Measurements from ENCODE around the gene OAF.

OAF gene

DNA sequence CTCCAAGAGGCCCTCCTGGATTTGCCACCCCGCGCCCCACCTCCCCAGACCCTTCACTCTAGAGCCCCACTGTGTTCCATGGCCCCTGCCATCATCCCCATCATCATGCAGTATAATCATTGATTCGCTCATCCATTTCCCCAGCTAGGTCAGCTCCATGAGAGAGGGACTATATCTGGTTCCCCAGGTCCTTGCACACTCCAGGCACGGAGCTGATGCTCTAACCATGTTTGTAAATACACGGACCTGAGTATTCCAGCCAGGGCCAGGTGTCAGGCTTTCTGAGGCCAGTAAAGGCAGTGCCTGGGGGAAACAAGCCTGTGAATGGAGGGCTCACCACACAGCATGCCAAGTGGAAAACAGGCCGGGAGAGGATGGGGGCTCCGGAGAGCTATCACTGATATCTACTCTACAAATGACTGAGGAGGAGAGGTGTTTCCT, 27.1 kb upstream of the OAF start:
- DNase-seq (ENCODE audit: low read depth in 2 of 2): no peak

DNA sequence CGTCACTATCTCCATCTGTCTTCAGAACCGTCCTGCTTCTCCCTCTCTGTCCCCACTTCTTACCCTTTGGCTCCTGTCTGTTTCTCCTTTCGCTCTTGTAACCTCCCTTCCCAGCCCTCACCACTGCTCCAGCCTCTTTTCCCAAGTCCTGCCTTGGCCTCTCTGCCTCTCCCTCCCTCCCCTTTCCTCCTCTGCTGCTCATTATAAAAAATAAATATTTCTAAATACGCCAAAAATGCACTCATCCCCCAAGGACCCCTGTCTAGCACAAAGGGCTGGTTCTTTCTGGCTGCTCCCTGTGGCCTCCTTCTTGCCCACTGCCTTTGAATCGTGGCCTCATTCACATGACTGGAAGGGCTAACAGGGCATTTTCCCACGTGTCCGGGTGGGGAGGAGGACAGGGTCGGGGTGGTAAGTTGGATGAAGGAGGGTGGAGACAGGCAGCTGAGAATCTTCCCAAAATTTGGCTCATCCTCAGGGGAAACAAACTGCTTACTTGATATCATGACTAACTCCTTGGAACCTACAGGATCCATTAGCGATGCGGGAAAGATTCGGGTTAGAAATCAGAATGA, 26.4 kb upstream of the OAF start:
- DNase-seq (ENCODE audit: low read depth in 2 of 2): no peak

DNA sequence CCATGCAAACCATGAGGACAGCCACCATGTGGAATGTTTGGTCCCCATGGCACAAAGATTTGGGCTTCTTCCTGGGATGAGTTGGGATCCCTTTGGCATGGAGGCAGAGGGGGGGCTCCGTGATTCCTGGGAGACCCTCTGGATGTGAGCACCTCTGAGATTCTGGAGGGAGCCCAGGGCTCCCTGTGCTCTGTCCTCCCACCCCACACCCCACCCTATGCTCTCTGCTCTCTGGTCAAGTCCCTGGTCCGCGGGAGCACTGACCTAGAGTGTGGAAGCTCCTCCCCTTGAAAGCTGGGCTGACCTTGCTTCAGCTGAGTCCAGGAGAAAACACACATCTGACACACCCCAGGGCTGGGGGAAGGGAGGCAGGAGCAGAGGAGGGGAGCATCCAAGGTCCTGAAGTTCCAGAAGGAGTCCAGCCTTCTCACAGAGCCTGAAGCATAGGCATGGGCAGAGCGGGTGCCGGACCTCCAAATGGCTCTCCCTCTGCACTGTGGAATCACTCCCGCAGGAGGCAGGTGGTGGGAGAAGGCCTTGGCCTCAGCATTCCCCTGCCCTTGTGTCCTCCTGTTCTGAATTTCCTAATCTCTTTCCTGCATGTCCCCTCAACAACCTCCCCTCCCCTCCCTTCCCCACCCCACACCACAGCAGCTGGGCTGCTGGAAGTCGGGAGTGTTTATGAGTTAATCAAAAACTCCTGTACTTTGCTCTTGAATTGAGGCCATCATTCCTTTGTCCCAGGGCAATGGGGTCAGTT, 25.7 kb upstream of the OAF start:
- no peak for DNase-seq (ENCODE audit: low read depth in 2 of 2)

- DNase-seq (ENCODE audit: low read depth in 2 of 2): no peak
Measured at GRCh38 chr11:120185706-120186455, 25.0 kb upstream of the OAF start.

- no peak for DNase-seq (ENCODE audit: low read depth in 2 of 2)
Measured at GRCh38 chr11:120186456-120186773, 24.4 kb upstream of the OAF start.

- DNase-seq (ENCODE audit: low read depth in 2 of 2): peak in 1 of 2 donors; percentile 10
Measured at GRCh38 chr11:120186774-120187591, 23.8 kb upstream of the OAF start.

GRCh38 chr11:120188371-120188770, 22.5 kb upstream of the OAF start:
- DNase-seq (ENCODE audit: low read depth in 2 of 2): no peak

DNA sequence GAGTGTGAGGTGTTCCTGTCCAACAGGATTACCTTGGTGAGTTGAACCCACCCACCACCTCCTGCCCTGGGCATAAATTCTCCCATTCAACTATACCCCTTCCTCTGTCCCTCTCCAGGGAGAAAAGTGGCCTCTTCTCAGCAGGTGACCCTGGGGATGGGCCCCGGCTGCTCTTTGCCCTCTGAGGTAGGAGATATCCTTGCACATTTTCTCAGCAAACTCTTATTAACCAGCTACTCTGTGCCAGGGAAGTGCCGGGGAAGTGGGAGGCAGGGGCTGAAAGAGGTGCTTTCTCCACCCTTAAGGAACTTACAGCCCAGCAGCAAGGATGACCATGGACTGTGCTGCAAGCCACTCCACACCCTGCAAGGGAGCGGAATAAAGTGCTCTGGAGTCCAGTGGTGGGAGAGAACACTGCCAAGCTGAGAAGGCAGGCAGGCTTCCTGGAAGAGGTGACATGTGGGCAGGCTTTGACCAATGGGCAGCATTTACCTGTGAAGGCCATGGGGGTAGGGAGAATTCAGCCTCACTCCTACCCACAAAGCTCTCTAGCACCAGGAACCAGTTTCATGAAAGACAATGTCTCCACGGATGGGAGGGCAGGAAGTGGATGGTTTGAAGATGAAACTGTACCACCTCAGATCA, 21.9 kb upstream of the OAF start:
- no peak for DNase-seq (ENCODE audit: low read depth in 2 of 2)

DNA sequence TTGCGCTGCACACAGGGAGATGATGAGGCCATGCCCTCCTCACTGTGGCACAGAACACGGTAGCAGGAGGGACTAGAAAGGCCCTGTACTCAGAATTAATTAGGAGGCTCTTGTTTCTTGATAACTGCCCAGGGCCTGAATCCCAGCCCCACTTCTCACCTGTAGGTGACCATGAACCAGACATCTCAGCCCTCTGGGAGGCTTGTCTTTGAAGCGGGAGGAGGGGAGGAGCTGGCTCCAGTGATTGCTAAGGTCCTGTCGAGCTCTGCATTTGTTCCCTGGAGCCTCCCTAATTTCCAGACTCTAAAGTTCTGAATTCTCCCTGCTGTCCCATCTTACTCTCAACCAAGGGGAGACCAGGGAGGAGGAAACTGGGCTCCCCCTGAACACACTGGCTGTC, 19.8 kb upstream of the OAF start:
- DNase-seq (ENCODE audit: low read depth in 2 of 2): no peak

- no peak for DNase-seq (ENCODE audit: low read depth in 2 of 2)
Measured at GRCh38 chr11:120192831-120193625, 17.8 kb upstream of the OAF start.

- no peak for DNase-seq (ENCODE audit: low read depth in 2 of 2)
Measured at GRCh38 chr11:120194166-120194565, 16.7 kb upstream of the OAF start.

DNA sequence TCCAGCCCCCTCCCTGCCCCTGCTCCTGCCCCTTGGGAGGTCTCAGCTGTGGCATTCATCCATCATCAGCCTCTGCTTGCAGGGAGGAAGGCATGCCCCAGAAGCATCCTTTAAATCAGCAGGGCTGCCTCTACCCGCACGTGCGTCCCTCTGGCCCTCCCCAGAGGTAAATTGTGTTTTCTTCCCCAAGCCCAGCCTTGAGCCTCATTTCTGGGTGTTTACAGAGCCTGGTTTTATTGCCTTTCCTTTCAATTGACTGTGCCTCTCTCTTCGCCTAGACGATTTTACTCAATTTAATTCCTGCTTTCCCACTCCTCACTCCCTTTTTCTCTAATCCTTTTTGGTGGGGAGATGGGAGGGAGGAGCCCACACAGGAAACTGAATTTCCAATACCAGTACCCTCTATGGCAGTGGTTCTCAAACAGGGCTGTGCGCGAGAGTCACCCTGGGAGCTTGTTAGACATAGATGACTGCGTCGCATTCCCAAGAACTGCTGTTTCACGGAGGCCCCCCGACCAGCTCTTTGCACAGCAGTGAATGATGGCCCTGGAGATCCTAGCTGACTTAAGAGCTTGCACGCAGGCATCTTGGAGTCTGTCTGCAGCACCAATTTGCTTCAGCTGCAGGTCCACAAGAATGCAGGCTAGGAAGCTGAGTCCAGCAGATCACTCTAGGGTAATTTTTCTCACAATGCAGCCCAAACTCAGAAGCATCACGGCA, 15.1 kb upstream of the OAF start:
- DNase-seq (ENCODE audit: low read depth in 2 of 2): no peak

DNA sequence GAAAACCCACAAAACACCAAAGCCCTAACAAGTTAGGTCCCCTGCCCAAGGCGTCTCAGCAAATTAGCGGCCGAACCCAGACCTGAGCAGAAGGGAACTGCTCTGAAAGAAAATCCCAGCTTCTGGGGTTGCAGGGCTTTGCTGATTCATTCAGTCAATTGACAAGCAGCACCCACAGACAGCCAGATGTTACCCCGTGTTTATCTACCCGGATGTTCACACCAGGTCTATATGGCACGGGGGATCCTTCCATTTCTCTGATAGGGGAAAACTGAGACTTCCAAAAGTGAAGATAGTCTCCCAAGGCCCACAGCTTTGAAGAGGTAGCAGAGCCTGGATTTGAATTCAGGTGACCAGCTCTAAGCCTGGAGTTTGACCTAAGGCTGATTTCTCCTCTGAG, 14.0 kb upstream of the OAF start:
- no peak for DNase-seq (ENCODE audit: low read depth in 2 of 2)

GRCh38 chr11:120197251-120197891, 13.5 kb upstream of the OAF start:
- DNase-seq (ENCODE audit: low read depth in 2 of 2): no peak

- no peak for DNase-seq (ENCODE audit: low read depth in 2 of 2)
Measured at GRCh38 chr11:120197977-120198376, 12.9 kb upstream of the OAF start.

DNA sequence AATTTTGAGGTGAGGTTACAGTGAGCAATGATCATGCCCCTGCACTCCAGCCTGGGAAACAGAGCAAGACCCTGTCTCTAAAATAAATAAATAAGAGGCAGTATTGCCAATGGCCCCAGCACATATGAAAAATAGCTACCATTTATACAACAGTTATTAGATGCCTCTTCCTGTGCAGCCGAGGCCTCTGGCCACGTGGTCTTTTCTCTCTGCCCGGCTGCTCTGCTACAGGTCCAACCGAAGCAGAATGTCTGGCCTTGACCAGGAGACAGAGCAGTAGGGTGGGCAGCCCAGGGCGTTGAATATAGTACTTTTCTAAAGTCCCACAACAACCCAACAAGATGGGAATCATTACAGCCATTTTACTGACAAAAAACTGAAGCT, 12.4 kb upstream of the OAF start:
- no peak for DNase-seq (ENCODE audit: low read depth in 2 of 2)

- no peak for DNase-seq (ENCODE audit: low read depth in 2 of 2)
Measured at GRCh38 chr11:120198787-120199469, 11.9 kb upstream of the OAF start.

- DNase-seq (ENCODE audit: low read depth in 2 of 2): no peak
Measured at GRCh38 chr11:120199613-120200012, 11.2 kb upstream of the OAF start.

DNA sequence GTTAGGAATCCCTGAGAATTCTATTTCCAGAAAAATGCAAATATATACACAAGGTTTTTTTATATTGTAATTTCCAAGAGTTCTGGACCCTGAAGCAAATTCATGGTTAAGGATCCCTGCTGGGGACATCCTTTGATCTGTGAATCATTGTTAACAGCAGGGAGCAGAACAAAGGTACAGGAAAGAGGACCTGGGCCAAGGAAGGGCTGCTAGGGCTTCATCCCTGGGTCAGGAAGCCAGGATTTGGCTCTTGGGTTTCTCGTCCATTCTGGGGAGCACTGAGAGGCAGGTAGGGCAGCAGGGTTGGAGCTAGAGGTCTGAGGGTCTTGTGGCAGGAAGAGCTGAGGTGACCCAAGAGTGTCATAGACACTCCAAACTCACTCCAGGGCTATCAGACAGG, 10.2 kb upstream of the OAF start:
- DNase-seq (ENCODE audit: low read depth in 2 of 2): no peak

All from stimulated activated CD4-positive, alpha-beta T cell treated with anti-CD3 and anti-CD28 coated beads, Interleukin-15, amount 100 ng/mL, for 48 hours (primary cell).